Occipital lobe (tissue), 2 donors: Measurements from ENCODE around the gene WDR41. TPM values are rescaled to one million over a fixed set of nuclear protein-coding genes. Genes with fewer than 3 reads are reported as not detected.
"Not testable (repeated sequence)": the region's sequence is repeated elsewhere in the genome, so short reads cannot be mapped to it uniquely, and the experiment has no call there.

ENCODE experiments used
- DNase-seq: peaks from one replicate; lab custom pipeline; 2025; lab: John Stamatoyannopoulos, UW
- total RNA-seq: library from RNA; depleted of rRNA; stranded (reverse); fragments of >200 nt; gene quantifications from one replicate; pipeline ENCODE4 v1.2.3, GENCODE V29; 2014

The WDR41 gene
- 140 TPM for total RNA-seq

DNA sequence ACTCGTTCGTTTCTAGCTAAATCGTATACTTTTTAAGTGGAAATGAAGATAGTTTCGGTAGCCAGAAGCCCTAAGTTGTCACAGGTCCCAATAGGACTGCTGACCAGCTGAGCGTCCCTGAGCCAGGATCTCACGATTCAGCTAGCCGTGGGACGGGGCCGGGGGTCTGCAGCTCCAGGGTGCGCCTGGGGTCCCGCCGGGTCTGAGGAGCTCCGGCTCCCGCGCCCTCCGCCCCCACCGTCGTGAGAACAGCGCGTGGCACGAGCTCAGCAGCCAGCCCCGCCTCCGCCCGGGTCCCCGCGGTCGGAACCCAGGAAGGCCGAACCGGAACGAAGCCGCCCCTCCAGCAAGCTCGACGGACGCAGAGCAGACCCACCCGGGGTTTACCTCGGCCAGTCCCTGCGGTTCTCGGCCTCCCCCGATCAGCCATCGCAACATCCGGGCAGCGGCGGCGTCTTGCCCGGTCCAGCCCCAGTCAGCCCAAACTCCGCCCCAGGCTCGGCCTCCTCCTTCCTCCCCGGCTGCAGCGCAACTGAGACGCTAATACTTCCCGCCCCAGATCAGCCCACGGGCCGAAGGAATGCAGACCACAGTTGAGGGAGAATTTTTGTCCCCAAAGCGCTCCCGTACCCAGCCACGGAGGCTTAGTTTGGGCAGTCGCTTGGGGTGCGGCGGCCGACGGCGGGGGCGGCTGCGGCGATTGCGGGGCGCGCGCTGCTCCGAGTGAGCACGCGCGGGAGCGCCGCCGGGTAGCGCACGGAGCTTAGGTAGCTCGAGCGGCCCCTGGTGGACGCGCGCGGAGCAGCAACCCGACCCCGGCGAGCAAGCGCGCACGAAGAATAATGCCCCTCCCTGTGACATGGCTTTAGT, at the start of gene WDR41:
WDR41 (minus strand) TSS at position 534 of the 870 bp plus-strand sequence; CDS start at position 438, 96 bp downstream.
- DNase-seq, result peak; percentile 94

DNA sequence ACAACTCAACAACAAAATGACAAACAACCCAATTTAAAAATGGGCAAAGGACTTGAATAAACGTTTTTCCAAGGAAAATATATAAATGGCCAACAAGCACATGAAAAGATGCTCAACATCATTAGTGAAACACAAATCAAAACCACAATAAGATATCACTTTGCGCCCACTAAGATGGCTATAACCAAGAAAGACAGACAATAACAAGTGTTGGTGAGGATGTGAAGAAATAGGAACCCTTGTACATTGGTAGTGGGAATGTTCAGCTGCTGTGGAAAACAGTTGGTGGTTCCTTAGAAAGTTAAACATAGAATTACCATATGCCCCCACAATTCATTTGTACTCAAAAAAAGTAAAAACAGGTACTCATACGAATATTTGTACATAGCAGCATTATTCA, 39.2 kb upstream of the WDR41 start:
- no peak for DNase-seq

DNA sequence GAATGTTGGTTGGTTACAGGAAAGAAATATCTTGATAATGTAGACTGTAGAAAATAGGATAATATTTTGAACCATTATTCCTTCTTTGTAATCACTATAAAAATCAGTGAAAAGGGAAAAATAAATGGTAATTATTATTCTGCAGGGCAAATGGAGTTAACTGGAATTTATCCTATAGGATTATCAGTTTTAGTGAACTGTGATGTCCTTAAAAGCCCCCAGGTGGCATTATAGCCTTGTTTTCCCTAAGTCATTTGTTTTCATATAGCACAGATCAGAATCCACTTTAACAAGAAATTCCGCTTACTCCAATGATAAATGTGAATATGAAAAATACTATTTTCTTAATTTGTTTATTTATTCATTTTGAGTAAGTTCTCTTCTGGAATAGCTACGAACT, 26.2 kb upstream of the WDR41 start:
- DNase-seq, result no peak

DNA sequence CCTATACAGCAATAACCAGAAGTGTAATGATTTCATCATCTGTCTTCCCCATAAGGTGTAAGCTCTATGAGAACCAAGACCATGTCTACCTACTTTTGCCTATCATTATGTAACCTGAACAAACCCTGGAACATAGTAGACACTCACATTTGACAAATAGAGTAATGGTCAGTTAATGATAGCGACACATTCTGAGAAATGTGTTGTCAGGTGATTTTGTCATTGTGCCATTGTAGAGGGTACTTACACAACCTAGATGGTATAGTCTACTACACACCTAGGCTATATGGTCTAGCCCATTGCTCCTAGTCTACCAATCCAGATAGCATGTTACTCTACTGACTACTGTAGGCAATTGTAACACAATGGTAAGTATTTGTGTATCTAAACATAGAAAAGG, 22.3 kb upstream of the WDR41 start:
- no peak for DNase-seq

- no peak for DNase-seq
Measured at GRCh38 chr5:77513321-77513720, 21.2 kb upstream of the WDR41 start.

DNA sequence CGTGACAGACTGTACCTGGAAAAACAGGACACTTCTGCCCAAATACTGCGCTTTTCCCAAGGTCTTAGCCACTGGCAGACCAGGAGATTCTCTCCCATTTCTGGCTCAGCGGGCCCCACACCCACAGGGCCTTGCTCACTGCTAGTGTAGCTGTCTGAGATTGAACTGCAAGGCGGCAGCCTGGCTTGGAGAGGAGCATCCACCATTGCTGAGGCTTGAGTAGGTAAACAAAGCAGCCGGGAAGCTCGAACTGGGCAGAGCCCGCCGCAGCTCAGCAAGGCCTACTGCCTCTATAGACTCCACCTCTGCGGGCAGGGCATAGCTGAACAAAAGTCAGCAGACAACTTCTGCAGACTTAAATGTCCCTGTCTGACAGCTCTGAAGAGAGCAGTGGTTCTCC, 9.0 kb upstream of the WDR41 start:
- not testable (repeated sequence) for DNase-seq

DNA sequence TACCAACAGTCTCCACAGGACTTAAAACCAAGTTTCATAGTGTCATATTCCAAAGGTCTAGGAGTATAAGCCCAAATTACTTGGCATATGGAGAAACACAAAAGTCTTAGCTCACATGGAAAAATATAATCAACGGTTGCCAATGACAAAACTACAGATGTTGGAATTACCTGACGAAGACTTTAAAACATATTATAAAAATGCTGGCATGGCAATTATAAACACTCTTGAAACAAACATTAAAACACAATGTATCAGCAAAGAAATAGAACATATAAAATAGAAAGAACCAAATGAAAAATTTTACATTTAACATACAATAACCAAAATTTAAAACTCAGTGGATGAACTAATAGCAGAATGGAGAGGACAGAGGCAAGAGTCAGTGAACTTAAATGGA, 7.9 kb upstream of the WDR41 start:
- DNase-seq, result no peak

- DNase-seq, result no peak
Measured at GRCh38 chr5:77499441-77499840, 7.3 kb upstream of the WDR41 start.

GRCh38 chr5:77498952-77499351, 6.8 kb upstream of the WDR41 start:
- DNase-seq, result no peak

DNA sequence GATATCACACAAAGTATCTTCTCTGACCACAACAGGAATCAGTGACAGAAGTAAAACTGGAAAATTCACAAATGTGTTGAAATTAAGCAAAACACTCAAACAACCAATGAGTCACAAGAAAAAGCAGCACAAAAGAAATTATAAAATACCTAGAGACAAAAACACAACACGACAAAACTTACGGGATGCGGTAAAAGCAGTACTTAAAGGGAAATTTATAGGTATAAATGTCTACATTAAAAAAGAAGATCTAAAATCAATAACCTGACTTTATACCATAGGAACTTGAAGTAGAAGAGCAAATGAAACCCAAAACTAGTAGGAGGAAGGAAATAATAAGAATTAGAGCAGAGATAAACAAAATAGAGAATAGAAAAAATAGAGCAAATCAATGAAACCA, 2.8 kb upstream of the WDR41 start:
- no peak for DNase-seq

GRCh38 chr5:77492653-77493000, 511 bp upstream of the WDR41 start:
- DNase-seq, result no peak

- DNase-seq, result not testable (repeated sequence)
Measured at GRCh38 chr5:77490741-77491344, 1.3 kb downstream of the WDR41 start.

GRCh38 chr5:77486344-77486962, 5.7 kb downstream of the WDR41 start:
- no peak for DNase-seq

DNA sequence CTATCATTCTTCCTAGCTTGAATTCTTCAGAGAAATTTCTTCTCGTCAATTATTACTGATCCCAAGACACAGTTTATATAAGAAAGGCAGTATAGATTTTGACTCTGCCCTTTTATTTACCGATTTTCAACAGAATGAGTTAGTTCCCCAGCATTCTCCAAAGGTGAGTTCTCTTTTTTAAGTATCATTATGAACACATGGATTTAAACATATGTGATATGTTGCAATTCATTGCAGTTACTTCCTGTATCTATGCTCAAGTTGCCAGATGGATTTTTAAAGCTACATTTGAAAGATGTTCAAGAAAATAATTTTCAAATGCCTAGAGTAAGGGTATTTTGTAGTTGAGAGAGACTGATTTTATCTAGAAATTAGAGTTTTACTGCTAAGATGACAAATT, 8.4 kb downstream of the WDR41 start:
- DNase-seq, result no peak

- DNase-seq, result not testable (repeated sequence)
Measured at GRCh38 chr5:77475041-77475440, 17.1 kb downstream of the WDR41 start.

GRCh38 chr5:77468875-77469274, 23.2 kb downstream of the WDR41 start:
- DNase-seq, result not testable (repeated sequence)

GRCh38 chr5:77463905-77464304, 28.2 kb downstream of the WDR41 start:
- no peak for DNase-seq

DNA sequence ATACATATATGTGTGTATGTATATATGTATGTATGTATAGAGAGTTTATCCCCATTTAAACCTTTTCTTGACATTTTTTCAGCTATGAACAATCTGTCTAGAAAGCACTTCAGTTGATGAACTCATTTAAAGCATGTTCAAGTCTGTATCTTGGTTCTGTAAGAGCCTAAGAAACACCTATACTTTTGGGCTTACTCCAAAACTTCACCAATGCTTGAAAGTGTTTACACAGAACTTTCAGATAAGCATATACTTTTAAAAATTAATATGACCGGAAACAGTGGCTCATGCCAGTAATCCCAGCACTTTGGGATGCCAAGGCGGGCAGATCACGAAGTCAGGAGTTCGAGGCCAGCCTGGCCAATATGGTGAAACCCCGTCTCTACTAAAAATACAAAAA, 30.8 kb downstream of the WDR41 start:
- no peak for DNase-seq

- no peak for DNase-seq
Measured at GRCh38 chr5:77454123-77454522, 38.0 kb downstream of the WDR41 start.

DNA sequence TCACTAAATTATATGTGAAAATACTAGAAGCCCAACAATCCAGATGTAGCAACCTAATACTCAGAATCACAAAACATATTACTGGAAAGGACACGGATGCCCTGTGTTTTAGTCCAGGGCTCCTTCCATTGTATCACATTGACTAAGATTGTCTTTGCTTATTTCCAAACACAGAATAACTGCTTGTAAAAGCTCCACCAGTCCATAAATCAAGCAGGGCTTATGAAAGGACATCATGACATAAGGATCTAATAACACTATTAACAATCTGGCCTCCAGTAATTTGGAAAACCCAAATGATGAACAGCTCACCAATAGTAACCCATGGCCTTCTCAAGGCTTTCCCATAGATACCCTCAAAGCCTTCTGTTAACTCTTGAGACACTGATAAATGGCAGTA, 39.8 kb downstream of the WDR41 start:
- DNase-seq, result no peak

DNA sequence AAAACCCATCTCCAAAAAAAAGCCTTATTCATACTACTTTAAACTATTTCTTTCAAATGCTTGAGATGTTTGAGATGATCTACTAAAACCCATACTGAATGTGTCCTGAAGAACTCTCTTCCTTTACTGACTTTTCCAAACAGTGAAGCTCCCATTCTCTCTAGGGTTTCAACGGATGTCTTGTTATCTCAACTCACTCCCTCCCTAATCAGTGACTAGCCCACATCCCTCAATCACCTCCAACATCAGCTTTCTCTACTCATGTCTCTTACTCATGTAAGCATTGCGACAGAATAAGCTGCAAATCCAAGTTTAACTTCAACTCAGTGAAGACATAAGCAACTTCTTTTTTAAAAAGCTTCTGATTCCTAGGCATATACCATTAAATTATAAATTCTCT, 42.1 kb downstream of the WDR41 start:
- no peak for DNase-seq

- DNase-seq, result no peak
Measured at GRCh38 chr5:77449277-77449676, 42.8 kb downstream of the WDR41 start.

DNA sequence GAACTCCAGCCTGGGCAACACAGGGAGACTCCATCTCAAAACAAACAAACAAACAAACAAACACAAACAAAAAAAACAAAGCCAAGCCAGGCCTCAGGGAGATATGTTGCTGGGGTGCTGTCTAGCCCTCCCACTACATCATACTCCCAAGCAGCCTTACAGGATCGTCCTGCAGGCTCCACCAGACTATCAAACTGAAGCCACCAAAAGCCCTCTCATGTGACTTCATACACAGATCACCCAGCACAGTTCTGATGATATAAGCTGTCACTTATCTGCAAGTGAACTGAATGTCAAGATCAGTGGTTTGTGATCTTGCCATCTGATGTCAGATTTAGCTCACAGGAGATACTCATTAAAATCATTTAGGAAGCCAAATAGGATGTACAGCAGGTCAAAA, 43.3 kb downstream of the WDR41 start:
- DNase-seq, result no peak
